Measurements from ENCODE around the gene SYS1. TPM values are rescaled to one million over a fixed set of nuclear protein-coding genes. Genes with fewer than 3 reads are reported as not detected.

The SYS1 gene
- total RNA-seq, 1 donor from 2014 or later: 27.4 TPM

DNA sequence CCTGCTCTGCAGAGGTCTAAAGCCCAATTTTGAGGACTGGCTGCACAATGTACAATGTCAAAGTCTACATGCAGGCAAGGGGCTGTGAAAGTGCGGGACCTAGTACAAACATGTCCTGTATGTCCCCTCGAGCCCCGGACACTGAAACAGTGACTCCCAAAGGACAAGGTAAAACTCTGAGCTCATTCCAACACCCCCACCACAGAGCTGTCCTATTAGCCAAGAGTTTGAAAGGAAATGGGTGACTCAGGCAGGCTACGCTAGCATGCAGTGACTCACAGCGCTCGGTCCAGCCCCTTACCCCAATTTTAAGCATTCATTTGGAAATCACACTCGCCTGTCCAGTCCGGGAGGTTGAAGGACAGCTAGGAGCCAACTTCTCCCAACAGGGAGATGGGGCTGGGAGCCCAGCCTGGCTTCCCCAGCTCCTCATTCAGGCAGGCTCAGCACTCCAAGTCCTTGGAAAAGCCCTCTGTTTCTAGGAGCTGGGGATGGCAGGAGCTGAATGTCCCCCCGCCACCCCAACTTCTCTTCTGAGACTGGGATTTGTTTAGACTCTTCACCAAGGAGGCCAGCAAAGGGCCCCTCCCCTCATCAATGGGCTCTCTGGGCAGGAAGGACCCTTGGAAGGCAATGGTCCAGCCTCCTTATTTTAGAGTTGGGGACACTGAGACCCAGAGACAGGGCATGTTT is 18.6 kb upstream of the SYS1 start:
- H3K27ac ChIP-seq: peak overlapping the region; percentile 93 to 96
- H3K9me3 ChIP-seq: no peaks in the 10 kb centered on the region
- no peaks in the 10 kb centered on the region for H3K27me3 ChIP-seq
- peaks cover 0 to 2% of the 10 kb centered on the region in 2 donors for H3K36me3 ChIP-seq
- intact Hi-C loops (cut with DNase I): no loop called here
- TF ChIP-seq, protein P1, sequence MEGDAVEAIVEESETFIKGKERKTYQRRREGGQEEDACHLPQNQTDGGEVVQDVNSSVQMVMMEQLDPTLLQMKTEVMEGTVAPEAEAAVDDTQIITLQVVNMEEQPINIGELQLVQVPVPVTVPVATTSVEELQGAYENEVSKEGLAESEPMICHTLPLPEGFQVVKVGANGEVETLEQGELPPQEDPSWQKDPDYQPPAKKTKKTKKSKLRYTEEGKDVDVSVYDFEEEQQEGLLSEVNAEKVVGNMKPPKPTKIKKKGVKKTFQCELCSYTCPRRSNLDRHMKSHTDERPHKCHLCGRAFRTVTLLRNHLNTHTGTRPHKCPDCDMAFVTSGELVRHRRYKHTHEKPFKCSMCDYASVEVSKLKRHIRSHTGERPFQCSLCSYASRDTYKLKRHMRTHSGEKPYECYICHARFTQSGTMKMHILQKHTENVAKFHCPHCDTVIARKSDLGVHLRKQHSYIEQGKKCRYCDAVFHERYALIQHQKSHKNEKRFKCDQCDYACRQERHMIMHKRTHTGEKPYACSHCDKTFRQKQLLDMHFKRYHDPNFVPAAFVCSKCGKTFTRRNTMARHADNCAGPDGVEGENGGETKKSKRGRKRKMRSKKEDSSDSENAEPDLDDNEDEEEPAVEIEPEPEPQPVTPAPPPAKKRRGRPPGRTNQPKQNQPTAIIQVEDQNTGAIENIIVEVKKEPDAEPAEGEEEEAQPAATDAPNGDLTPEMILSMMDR (IDR thresholded peaks at IDR 0.05): no peak
- peak; percentile 70 to 94 for DNase-seq (ENCODE audit: low spot score in 2 of 2)
- peaks cover 42 to 61% of the 10 kb centered on the region in 2 donors for H3K4me1 ChIP-seq
- peak overlapping the region; percentile 35 to 80 for H3K4me3 ChIP-seq

DNA sequence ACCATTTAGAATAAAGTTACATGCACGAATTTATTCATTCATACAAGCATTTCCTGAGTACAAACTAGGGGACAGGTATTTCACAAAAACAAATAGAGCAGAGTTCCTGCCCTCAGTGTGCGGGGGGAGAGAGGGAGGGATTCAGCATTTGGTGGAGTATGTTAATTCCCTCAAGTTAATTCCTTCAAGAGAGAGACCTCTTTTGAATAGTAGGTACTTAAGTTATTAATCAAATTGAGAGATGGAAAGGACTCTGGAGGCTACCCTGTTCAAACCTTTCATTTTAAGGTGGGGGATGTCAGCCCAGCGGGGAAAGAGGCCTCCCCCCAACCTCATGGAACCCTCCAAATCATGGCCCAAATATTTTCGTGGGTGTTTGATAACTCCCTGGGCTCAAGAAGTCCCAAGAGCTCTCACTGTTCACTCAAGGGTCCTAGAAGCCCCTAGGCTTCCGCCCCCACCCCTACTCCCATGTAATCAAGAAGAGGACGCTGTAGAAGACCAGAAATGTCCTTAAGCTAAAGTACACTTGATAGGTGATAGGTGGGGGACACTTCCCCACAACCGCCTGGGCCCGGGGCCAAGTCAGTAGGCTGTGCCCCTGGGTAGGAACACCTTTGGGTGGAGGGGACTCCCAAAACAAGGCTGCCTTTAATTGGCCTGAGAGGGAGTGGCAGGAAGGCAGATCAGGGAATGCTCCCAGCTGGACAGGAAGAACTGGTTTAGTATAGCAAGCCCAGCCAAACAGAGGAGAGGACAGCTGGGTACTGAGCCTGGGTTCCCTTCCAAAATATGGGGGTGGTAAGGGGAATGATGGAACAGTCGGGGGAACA is 17.6 kb upstream of the SYS1 start:
- no peak for DNase-seq (ENCODE audit: low spot score in 2 of 2)
- intact Hi-C loops (cut with DNase I): no loop called here
- no peaks in the 10 kb centered on the region for H3K27me3 ChIP-seq
- H3K27ac ChIP-seq: peak overlapping the region; percentile 93 to 96
- peak overlapping the region; percentile 35 to 80 for H3K4me3 ChIP-seq
- TF ChIP-seq, protein P1 (IDR thresholded peaks at IDR 0.05): no peak
- peaks cover 0 to 2% of the 10 kb centered on the region in 2 donors for H3K36me3 ChIP-seq
- peaks cover 42 to 56% of the 10 kb centered on the region in 2 donors for H3K4me1 ChIP-seq
- H3K9me3 ChIP-seq: no peaks in the 10 kb centered on the region

DNA sequence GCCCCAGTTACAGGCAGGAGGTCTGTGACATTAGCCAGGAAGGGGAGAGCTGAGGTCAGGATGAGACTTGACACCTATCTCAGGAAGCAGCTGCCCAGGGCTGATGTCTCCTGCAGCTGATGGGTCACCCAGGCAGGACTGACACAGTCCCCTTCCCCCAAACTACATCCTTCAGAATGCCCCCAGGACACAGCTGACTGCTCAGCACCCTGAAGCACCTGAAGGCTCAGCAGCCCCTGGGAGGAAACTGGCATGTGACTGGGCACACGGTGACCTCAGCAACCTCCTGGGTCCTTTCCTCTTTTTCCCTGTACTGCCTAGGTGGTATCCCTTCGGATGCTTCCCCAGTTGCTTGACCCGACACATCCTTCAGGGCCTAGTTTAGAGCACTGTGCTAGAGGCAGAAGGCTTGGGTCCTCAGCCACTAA is 16.7 kb upstream of the SYS1 start:
- DNase-seq (ENCODE audit: low spot score in 2 of 2): no peak
- peak overlapping the region; percentile 60 to 80 for H3K4me3 ChIP-seq
- intact Hi-C loops (cut with DNase I): no loop called here
- H3K9me3 ChIP-seq: no peaks in the 10 kb centered on the region
- H3K4me1 ChIP-seq: peaks cover 42 to 48% of the 10 kb centered on the region in 2 donors
- no peaks in the 10 kb centered on the region for H3K36me3 ChIP-seq
- peak overlapping the region; percentile 93 to 96 for H3K27ac ChIP-seq
- TF ChIP-seq, protein P1 (IDR thresholded peaks at IDR 0.05): no peak
- no peaks in the 10 kb centered on the region for H3K27me3 ChIP-seq

DNA sequence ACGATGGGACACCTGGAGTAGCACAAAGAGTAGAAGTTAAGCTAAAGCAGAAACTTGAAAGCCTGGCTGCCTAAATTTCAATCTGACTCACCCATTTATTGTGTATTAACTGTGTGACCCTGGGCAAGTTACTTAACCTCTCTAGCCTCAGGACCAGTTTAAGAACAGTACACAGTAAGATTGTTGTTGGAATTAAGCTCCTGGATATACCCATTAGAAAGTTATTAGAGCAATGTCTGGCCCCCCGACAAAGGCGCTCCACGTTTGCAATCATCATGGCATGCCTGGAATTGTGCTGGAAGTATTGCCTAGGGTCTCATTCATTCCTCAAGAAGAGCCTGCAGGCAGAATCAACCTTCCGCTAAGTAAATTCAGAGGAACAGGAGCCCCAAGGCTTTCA is 16.1 kb upstream of the SYS1 start:
- H3K9me3 ChIP-seq: no peaks in the 10 kb centered on the region
- intact Hi-C loops (cut with DNase I): no loop called here
- TF ChIP-seq, protein P1 (IDR thresholded peaks at IDR 0.05): no peak
- H3K4me1 ChIP-seq: peaks cover 37 to 43% of the 10 kb centered on the region in 2 donors
- peak overlapping the region; percentile 60 to 80 for H3K4me3 ChIP-seq
- no peak for DNase-seq (ENCODE audit: low spot score in 2 of 2)
- H3K27me3 ChIP-seq: no peaks in the 10 kb centered on the region
- peak overlapping the region; percentile 93 to 96 for H3K27ac ChIP-seq
- H3K36me3 ChIP-seq: no peaks in the 10 kb centered on the region

DNA sequence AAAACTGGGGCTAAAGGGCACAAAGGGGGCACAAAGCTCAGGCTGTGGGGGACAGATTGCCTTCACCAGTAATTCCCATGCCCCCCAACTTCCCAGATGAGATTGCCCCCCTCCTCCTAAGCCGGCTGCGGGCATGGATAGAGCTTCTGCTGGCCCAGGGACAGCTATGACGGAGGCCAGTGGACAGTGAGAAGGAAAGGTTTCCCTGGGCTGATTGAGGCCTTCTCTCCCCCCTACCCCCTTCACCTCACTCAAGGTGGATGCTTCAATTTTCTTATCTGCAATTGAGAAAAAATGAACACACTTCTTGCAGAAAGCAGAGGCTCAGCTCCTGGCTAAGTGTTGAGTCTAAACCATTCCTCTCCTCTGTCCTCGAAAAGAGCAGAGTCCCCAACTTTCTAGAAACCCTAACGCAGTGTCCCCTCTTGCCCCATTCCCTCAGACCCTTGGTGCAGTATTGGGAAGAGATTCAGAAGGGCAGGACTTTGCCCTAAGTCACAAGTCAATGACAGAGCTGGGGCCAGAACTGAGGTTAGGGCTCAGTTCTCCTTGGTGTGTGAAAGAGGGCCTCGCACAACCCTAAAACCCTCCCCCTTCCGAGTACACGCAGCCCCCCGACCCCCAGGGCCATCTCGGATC is 15.5 kb upstream of the SYS1 start:
- Histone ChIP-seq H3K27ac (peak overlapping the region; percentile 93 to 96), H3K4me1 (peaks cover 35 to 40% of the 10 kb centered on the region in 2 donors), H3K9me3 (no peaks in the 10 kb centered on the region), H3K36me3 (no peaks in the 10 kb centered on the region), H3K27me3 (no peaks in the 10 kb centered on the region), H3K4me3 (peak overlapping the region; percentile 60 to 80)
- TF ChIP-seq, protein P1 (IDR thresholded peaks at IDR 0.05): no peak
- intact Hi-C loops (cut with DNase I): no loop called here
- DNase-seq (ENCODE audit: low spot score in 2 of 2): no peak
